Measurements from ENCODE around the gene TAS2R8. TPM values are rescaled to one million over a fixed set of nuclear protein-coding genes. Genes with fewer than 3 reads are reported as not detected.
A peak's percentile ranks its signal among the peaks of the same experiment; 100 is the strongest.
"Not testable (repeated sequence)": the region's sequence is repeated elsewhere in the genome, so short reads cannot be mapped to it uniquely, and the experiment has no call there.

The TAS2R8 gene
- total RNA-seq, 1 experiment from 2014 or later, result not detected

DNA sequence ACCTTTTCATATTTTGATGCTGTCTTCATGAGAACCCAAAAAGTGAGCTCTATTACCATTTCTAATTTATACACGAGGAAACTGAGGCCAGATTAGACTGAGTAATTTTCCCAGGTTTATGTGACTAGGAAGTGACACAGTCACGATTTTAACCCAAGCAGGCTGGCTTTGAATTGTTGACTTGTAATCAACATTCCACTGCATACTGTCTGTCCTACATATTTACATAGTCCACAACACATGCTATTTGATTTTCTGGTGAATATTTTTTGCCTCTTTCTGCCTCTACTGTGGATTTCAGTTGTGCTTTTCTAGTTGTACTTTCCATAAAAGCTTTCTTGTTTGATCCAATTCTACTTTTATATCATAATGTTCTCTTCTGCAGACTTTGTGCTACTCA is 12.9 kb downstream of the TAS2R8 start:
- no peaks in the 10 kb centered on the region for H3K4me1 ChIP-seq
- H3K27me3 ChIP-seq, result no peaks in the 10 kb centered on the region
- no peaks in the 10 kb centered on the region for H3K9me3 ChIP-seq (replicated peaks)
- H3K27ac ChIP-seq, result no peak overlapping the region
- H3K4me3 ChIP-seq, result no peak overlapping the region
- no peaks in the 10 kb centered on the region for H3K36me3 ChIP-seq
- no peak for DNase-seq

GRCh38 chr12:10791769-10792168 is 15.3 kb downstream of the TAS2R8 start:
- not testable (repeated sequence) for H3K27me3 ChIP-seq, H3K36me3 ChIP-seq

DNA sequence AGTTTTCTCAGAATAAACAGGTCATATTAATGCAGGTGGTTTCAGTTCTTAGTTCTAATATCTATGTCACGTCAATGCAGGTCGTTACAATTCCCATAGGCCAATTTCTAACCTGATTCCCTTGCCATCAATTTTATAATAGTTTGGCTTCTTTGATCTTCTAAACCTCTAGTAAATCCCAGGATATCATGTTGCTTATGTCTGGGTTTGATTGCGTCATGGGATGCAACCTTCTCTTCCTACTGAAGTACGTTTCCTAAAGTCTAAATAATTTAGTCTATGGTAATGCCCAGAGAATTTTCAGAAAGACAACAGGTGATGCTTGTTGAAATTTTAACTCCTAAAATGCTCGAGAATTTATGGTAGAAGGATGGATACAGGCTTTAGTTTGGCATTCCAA is 23.8 kb downstream of the TAS2R8 start:
- no peak for DNase-seq
- H3K4me1 ChIP-seq, result no peaks in the 10 kb centered on the region
- no peaks in the 10 kb centered on the region for H3K9me3 ChIP-seq (replicated peaks)
- no peaks in the 10 kb centered on the region; the same call in 1 of the 2 replicates for H3K27me3 ChIP-seq
- H3K36me3 ChIP-seq, result no peaks in the 10 kb centered on the region
- H3K4me3 ChIP-seq, result no peak overlapping the region
- H3K27ac ChIP-seq, result no peak overlapping the region

More at GRCh38 chr12:10791769-10792168, 15.3 kb downstream of the TAS2R8 start:
- not testable (repeated sequence) for H3K4me3 ChIP-seq; H3K4me1 ChIP-seq; H3K9me3 ChIP-seq (replicated peaks); H3K27ac ChIP-seq; DNase-seq

- H3K4me3 ChIP-seq, result no peak overlapping the region
- no peaks in the 10 kb centered on the region for H3K4me1 ChIP-seq
- H3K27ac ChIP-seq, result no peak overlapping the region
- peak; percentile 30 to 65 for DNase-seq
- H3K9me3 ChIP-seq (replicated peaks), result no peaks in the 10 kb centered on the region
- H3K36me3 ChIP-seq, result no peaks in the 10 kb centered on the region
- H3K27me3 ChIP-seq, result peaks cover 3% of the 10 kb centered on the region; the same call in 1 of the 2 replicates
These were observed 28.0 kb downstream of the TAS2R8 start for GRCh38 chr12:10779103-10779502.

DNA sequence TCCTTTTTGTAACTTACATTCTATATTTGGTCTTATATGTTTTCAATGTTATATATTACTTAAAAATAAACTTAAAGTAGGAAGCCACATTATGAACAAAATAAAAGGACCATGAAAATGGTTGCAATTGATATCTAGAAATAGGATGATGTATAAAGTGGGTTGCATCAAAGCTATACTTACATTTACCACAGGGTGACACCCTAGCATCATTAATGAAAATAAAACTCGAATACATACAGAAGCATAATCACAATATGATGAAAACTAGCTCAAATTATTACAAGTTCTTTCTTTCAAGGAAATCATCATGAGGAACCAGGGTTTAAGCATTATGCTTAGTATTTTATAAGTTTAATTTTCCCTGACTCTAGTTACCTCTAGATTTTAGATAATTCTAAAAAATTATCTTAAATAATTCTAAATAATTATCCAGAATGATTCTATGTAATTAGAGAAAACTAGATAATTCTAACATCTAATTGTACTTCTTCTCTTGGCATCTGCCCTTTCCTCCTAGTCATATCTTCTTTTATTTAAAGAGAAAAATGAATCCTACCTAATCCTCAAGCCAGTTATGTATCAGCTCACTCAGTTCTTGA is 35.9 kb downstream of the TAS2R8 start:
- peak in 1 of 2 experiments; percentile 56 for DNase-seq
- peaks cover 6% of the 10 kb centered on the region; the same call in 1 of the 2 replicates for H3K27me3 ChIP-seq
- no peaks in the 10 kb centered on the region for H3K9me3 ChIP-seq (replicated peaks)
- no peaks in the 10 kb centered on the region for H3K4me1 ChIP-seq
- no peak overlapping the region for H3K4me3 ChIP-seq
- H3K27ac ChIP-seq, result no peak overlapping the region
- no peaks in the 10 kb centered on the region for H3K36me3 ChIP-seq

DNA sequence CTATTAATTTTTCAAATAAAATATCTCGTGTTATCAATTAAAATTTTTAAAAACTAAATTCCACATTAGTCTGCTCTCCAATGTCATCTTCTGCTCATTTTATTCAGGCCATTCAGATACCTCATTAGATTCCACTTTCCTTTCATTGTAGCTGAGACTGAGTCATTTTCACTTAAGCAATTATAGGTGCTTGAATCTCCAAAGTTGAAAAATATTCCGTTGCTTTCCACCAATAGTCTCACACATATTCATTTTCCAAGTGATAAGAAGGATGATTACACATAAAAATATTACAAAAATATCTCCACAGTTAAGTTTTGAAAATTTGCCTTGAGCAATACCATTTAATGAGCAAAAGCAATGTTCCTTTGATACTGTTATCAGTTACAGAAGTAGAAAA is 47.4 kb downstream of the TAS2R8 start:
- Histone ChIP-seq H3K4me1 (no peaks in the 10 kb centered on the region), H3K36me3 (no peaks in the 10 kb centered on the region), H3K27me3 (no peaks in the 10 kb centered on the region), H3K27ac (no peak overlapping the region), H3K4me3 (no peak overlapping the region), H3K9me3 (replicated peaks) (peaks cover 7% of the 10 kb centered on the region)
- no peak for DNase-seq

GRCh38 chr12:10756194-10756593 is 50.9 kb downstream of the TAS2R8 start:
- Histone ChIP-seq H3K27ac (no peak overlapping the region), H3K4me3 (no peak overlapping the region), H3K36me3 (no peaks in the 10 kb centered on the region), H3K4me1 (no peaks in the 10 kb centered on the region), H3K27me3 (no peaks in the 10 kb centered on the region), H3K9me3 (replicated peaks) (peaks cover 7% of the 10 kb centered on the region)
- no peak for DNase-seq

Other genes starting within 250 kb of the TAS2R8 start
- 64.9 and 65.2 TPM in 2 replicates for gene MAGOHB, start 193.7 kb downstream of the TAS2R8 start, total RNA-seq (2014; rRNA removed; shearing (Covaris generic))
- gene STYK1, start 133.2 kb downstream of the TAS2R8 start, total RNA-seq (2014; rRNA removed; shearing (Covaris generic)), result not detected in 2 replicates
- 157 and 159 TPM in 2 replicates for gene YBX3, start 84.0 kb downstream of the TAS2R8 start, total RNA-seq (2014; rRNA removed; shearing (Covaris generic))
- 0.12 TPM in 1 of 2 replicates, not detected in the other for gene TAS2R7, start 4.7 kb downstream of the TAS2R8 start, total RNA-seq (2014; rRNA removed; shearing (Covaris generic))
- 0.15 and 0.16 TPM in 2 replicates for gene TAS2R9, start 2.9 kb upstream of the TAS2R8 start, total RNA-seq (2014; rRNA removed; shearing (Covaris generic))
- 0.63 and 1.4 TPM in 2 replicates for gene TAS2R10, start 19.1 kb upstream of the TAS2R8 start, total RNA-seq (2014; rRNA removed; shearing (Covaris generic))
- 3.3 TPM in 2 replicates for gene PRR4, start 42.2 kb upstream of the TAS2R8 start, total RNA-seq (2014; rRNA removed; shearing (Covaris generic))
- 10.0 and 13.9 TPM in 2 replicates for gene PRH1, start 77.0 kb upstream of the TAS2R8 start, total RNA-seq (2014; rRNA removed; shearing (Covaris generic))
- gene TAS2R13, start 102.3 kb upstream of the TAS2R8 start, total RNA-seq (2014; rRNA removed; shearing (Covaris generic)), result 0.71 and 1.3 TPM in 2 replicates
- not detected in 2 replicates for gene PRH2, start 122.0 kb upstream of the TAS2R8 start, total RNA-seq (2014; rRNA removed; shearing (Covaris generic))
- gene TAS2R14, start 132.0 kb upstream of the TAS2R8 start, total RNA-seq (2014; rRNA removed; shearing (Covaris generic)), result 1.4 and 2.8 TPM in 2 replicates
- gene TAS2R50, start 179.6 kb upstream of the TAS2R8 start, total RNA-seq (2014; rRNA removed; shearing (Covaris generic)), result 0.76 and 2.3 TPM in 2 replicates
- 0.86 and 3.9 TPM in 2 replicates for gene TAS2R20, start 191.0 kb upstream of the TAS2R8 start, total RNA-seq (2014; rRNA removed; shearing (Covaris generic))
- gene TAS2R19, start 215.3 kb upstream of the TAS2R8 start, total RNA-seq (2014; rRNA removed; shearing (Covaris generic)), result 2.5 and 4.5 TPM in 2 replicates
- 1.5 and 2.7 TPM in 2 replicates for gene TAS2R31, start 224.1 kb upstream of the TAS2R8 start, total RNA-seq (2014; rRNA removed; shearing (Covaris generic))